Subcutaneous abdominal adipose tissue (tissue), 5 donors: Measurements from ENCODE around the gene STYXL1.
A peak's percentile ranks its signal among the peaks of the same experiment; 100 is the strongest.
"Not testable (repeated sequence)": the region's sequence is repeated elsewhere in the genome, so short reads cannot be mapped to it uniquely, and the experiment has no call there.

ENCODE experiments used
- H3K27ac ChIP-seq: one replicate; pipeline ENCODE4 v1.7.0; 2013; ENCODE audit warnings: low read depth, mild to moderate bottlenecking, inconsistent platforms, low read length, moderate library complexity
- H3K27me3 ChIP-seq, 5 donors: one replicate each; pipeline ENCODE4 v1.7.0; 2013; ENCODE audit warnings: low read length in 5 of 5, inconsistent platforms in 1 of 5; ENCODE audit not compliant: control insufficient read depth in 5 of 5, insufficient read depth in 4 of 5
- H3K36me3 ChIP-seq, 5 donors: one replicate each; pipeline ENCODE4 v1.7.0; 2013; ENCODE audit warnings: low read length in 5 of 5; ENCODE audit not compliant: control insufficient read depth in 5 of 5, insufficient read depth in 5 of 5
- H3K4me1 ChIP-seq, 5 donors: one replicate each; pipeline ENCODE4 v1.7.0; 2013; ENCODE audit warnings: low read length in 5 of 5, mild to moderate bottlenecking in 3 of 5, moderate library complexity in 1 of 5; ENCODE audit not compliant: control insufficient read depth in 5 of 5, insufficient read depth in 5 of 5
- H3K4me3 ChIP-seq, 5 donors: one replicate each; pipeline ENCODE4 v1.7.0; 2013; ENCODE audit warnings: low read length in 5 of 5, low read depth in 1 of 5
- H3K9ac ChIP-seq, 5 donors: one replicate each; pipeline ENCODE4 v1.7.0; 2013; ENCODE audit warnings: low read length in 5 of 5, mild to moderate bottlenecking in 4 of 5, moderate library complexity in 3 of 5
- H3K9me3 ChIP-seq, 5 donors: one replicate each; pipeline ENCODE4 v1.7.0; 2013; ENCODE audit warnings: low read length in 5 of 5; ENCODE audit not compliant: control insufficient read depth in 5 of 5
- donor health status: healthy.
- donor health status: healthy.
- donor health status: healthy.
- donor health status: healthy.
- donor health status: healthy.

STYXL1 gene

GRCh38 chr7:76065016-76065612 is 17.3 kb upstream of the STYXL1 start:
- Histone ChIP-seq H3K27ac (no peak overlapping the region), H3K9ac (no peak overlapping the region), H3K9me3 (no peaks in the 10 kb centered on the region), H3K36me3 (peaks cover 3 to 77% (median 72%) of the 10 kb centered on the region in 5 donors), H3K4me3 (no peak overlapping the region), H3K27me3 (no peaks in the 10 kb centered on the region), H3K4me1 (peaks cover 0 to 11% (median 7%) of the 10 kb centered on the region in 5 donors)

GRCh38 chr7:76064208-76064970 is 16.6 kb upstream of the STYXL1 start:
- peaks cover 0 to 11% (median 7%) of the 10 kb centered on the region in 5 donors for H3K4me1 ChIP-seq
- no peak overlapping the region for H3K9ac ChIP-seq
- no peak overlapping the region for H3K4me3 ChIP-seq
- peaks cover 3 to 85% (median 80%) of the 10 kb centered on the region in 5 donors for H3K36me3 ChIP-seq
- H3K27ac ChIP-seq, result no peak overlapping the region
- no peaks in the 10 kb centered on the region for H3K27me3 ChIP-seq
- no peaks in the 10 kb centered on the region for H3K9me3 ChIP-seq

GRCh38 chr7:76063525-76063924 is 15.7 kb upstream of the STYXL1 start:
- H3K4me1 ChIP-seq, result peaks cover 0 to 9% (median 7%) of the 10 kb centered on the region in 5 donors
- H3K9ac ChIP-seq, result no peak overlapping the region
- no peak overlapping the region for H3K4me3 ChIP-seq
- H3K27me3 ChIP-seq, result no peaks in the 10 kb centered on the region
- H3K27ac ChIP-seq, result no peak overlapping the region
- no peaks in the 10 kb centered on the region for H3K9me3 ChIP-seq
- H3K36me3 ChIP-seq, result peaks cover 4 to 93% (median 88%) of the 10 kb centered on the region in 5 donors

GRCh38 chr7:76063114-76063513 is 15.3 kb upstream of the STYXL1 start:
- peak overlapping the region in 1 of 5 donors; percentile 1 for H3K9ac ChIP-seq
- peaks cover 7 to 97% (median 92%) of the 10 kb centered on the region in 5 donors for H3K36me3 ChIP-seq
- no peak overlapping the region for H3K4me3 ChIP-seq
- H3K4me1 ChIP-seq, result peaks cover 0 to 9% (median 7%) of the 10 kb centered on the region in 5 donors
- no peaks in the 10 kb centered on the region for H3K27me3 ChIP-seq
- no peak overlapping the region for H3K27ac ChIP-seq
- H3K9me3 ChIP-seq, result no peaks in the 10 kb centered on the region

- Histone ChIP-seq H3K27ac (no peak overlapping the region), H3K9me3 (no peaks in the 10 kb centered on the region), H3K36me3 (peaks cover 7 to 99% (median 97%) of the 10 kb centered on the region in 5 donors), H3K9ac (no peak overlapping the region), H3K4me1 (peaks cover 0 to 13% (median 8%) of the 10 kb centered on the region in 5 donors), H3K4me3 (no peak overlapping the region), H3K27me3 (no peaks in the 10 kb centered on the region)
These were observed 14.5 kb upstream of the STYXL1 start for GRCh38 chr7:76062254-76062653.

GRCh38 chr7:76060842-76061241 is 13.0 kb upstream of the STYXL1 start:
- peaks cover 4 to 97% (median 92%) of the 10 kb centered on the region in 5 donors for H3K36me3 ChIP-seq
- H3K4me3 ChIP-seq, result no peak overlapping the region
- H3K27ac ChIP-seq, result no peak overlapping the region
- peaks cover 0 to 16% (median 11%) of the 10 kb centered on the region in 5 donors for H3K4me1 ChIP-seq
- no peaks in the 10 kb centered on the region for H3K9me3 ChIP-seq
- H3K27me3 ChIP-seq, result no peaks in the 10 kb centered on the region
- H3K9ac ChIP-seq, result no peak overlapping the region

- H3K36me3 ChIP-seq, result peaks cover 4 to 96% (median 87%) of the 10 kb centered on the region in 5 donors
- H3K27ac ChIP-seq, H3K9me3 ChIP-seq, H3K9ac ChIP-seq, H3K4me3 ChIP-seq, H3K27me3 ChIP-seq: not testable (repeated sequence)
- peaks cover 0 to 21% (median 11%) of the 10 kb centered on the region in 5 donors for H3K4me1 ChIP-seq
These were observed 10.9 kb upstream of the STYXL1 start for GRCh38 chr7:76058745-76059144.

- Histone ChIP-seq H3K4me3 (no peak overlapping the region), H3K4me1 (peaks cover 0 to 21% (median 11%) of the 10 kb centered on the region in 5 donors), H3K9ac (no peak overlapping the region), H3K9me3 (no peaks in the 10 kb centered on the region), H3K36me3 (peaks cover 4 to 91% (median 81%) of the 10 kb centered on the region in 5 donors), H3K27ac (no peak overlapping the region), H3K27me3 (no peaks in the 10 kb centered on the region)
These were observed 10.0 kb upstream of the STYXL1 start for GRCh38 chr7:76057813-76058145.

GRCh38 chr7:76057103-76057812 is 9.5 kb upstream of the STYXL1 start:
- no peak overlapping the region for H3K27ac ChIP-seq
- peaks cover 4 to 86% (median 76%) of the 10 kb centered on the region in 5 donors for H3K36me3 ChIP-seq
- no peaks in the 10 kb centered on the region for H3K27me3 ChIP-seq
- H3K9ac ChIP-seq, result peak overlapping the region in 2 of 5 donors; percentile 1 to 35
- no peaks in the 10 kb centered on the region for H3K9me3 ChIP-seq
- no peak overlapping the region for H3K4me3 ChIP-seq
- H3K4me1 ChIP-seq, result peaks cover 0 to 21% (median 11%) of the 10 kb centered on the region in 5 donors

- H3K9me3 ChIP-seq, result no peaks in the 10 kb centered on the region
- peaks cover 0 to 21% (median 11%) of the 10 kb centered on the region in 5 donors for H3K4me1 ChIP-seq
- H3K27ac ChIP-seq, result no peak overlapping the region
- H3K36me3 ChIP-seq, result peaks cover 4 to 82% (median 71%) of the 10 kb centered on the region in 5 donors
- H3K4me3 ChIP-seq, result no peak overlapping the region
- no peaks in the 10 kb centered on the region for H3K27me3 ChIP-seq
- H3K9ac ChIP-seq, result no peak overlapping the region
These were observed 8.4 kb upstream of the STYXL1 start for GRCh38 chr7:76056241-76056640.
